ENCODE data around the gene BCAM. TPM values are rescaled to one million over a fixed set of nuclear protein-coding genes. Genes with fewer than 3 reads are reported as not detected.
A peak's percentile ranks its signal among the peaks of the same experiment; 100 is the strongest.

BCAM gene
- total and polyA plus RNA-seq, 10 donors: 4.9 to 64.8 (median 55.3) TPM

GRCh38 chr19:44869733-44870470 is 61.0 kb downstream of the BCAM start:
- no peak for DNase-seq
- H3K4me3 ChIP-seq: peak overlapping the region in 1 of 8 donors; percentile 24
- no peaks in the 10 kb centered on the region for H3K9me3 ChIP-seq
- intact Hi-C loops (cut with DNase I; ENCODE audit: low total_unique reads): no loop called here
- WGBS, 5 donors: 29 to 57% (median 41%) methylated on average over 13 of the region's 13 CpGs
- peaks cover 6 to 73% (median 34%) of the 10 kb centered on the region in 6 donors for H3K4me1 ChIP-seq
- H3K36me3 ChIP-seq: peaks cover 0 to 73% (median 32%) of the 10 kb centered on the region in 6 donors
- peak overlapping the region in 7 of 8 donors; percentile 14 to 91 (median 78) for H3K27ac ChIP-seq
- no peak for TF ChIP-seq POLR2A (IDR thresholded peaks at IDR 0.05)
- TF ChIP-seq POLR2AphosphoS5 (IDR thresholded peaks at IDR 0.05): peak; percentile 31 to 59 (median 37)
- H3K27me3 ChIP-seq (replicated peaks in 1 of 7): no peaks in the 10 kb centered on the region

Small RNA genes lying within 50 kb of the gene (small RNA-seq; reads per million reads assigned to genes)
- 0 reads per million in 4 donors for gene RF00156

Other genes with a start within 250 kb of the BCAM start
- gene IGSF23, start 195.5 kb upstream of the BCAM start, total RNA-seq: not detected
- not detected for gene IGSF23, start 195.5 kb upstream of the BCAM start, polyA plus RNA-seq
- 10 to 100 TPM; 10.2 to 18.4 (median 15.9) TPM for gene PVR, start 165.2 kb upstream of the BCAM start, total RNA-seq
- 1 to 10 TPM; 2.0 to 6.1 (median 3.5) TPM for gene PVR, start 165.2 kb upstream of the BCAM start, polyA plus RNA-seq
- 1 to 10 TPM; 2.3 to 6.8 (median 4.3) TPM for gene CEACAM19, start 137.6 kb upstream of the BCAM start, total RNA-seq
- gene CEACAM19, start 137.6 kb upstream of the BCAM start, polyA plus RNA-seq: 1 to 10 TPM; 1.0 to 3.9 (median 3.5) TPM
- not detected for gene CEACAM16, start 110.0 kb upstream of the BCAM start, total RNA-seq
- gene CEACAM16, start 110.0 kb upstream of the BCAM start, polyA plus RNA-seq: not detected
- 100 to 1,000 TPM in 4 of 7 donors, 10 to 100 TPM in 3; 64.3 to 229 (median 145) TPM for gene BCL3, start 60.4 kb upstream of the BCAM start, total RNA-seq
- gene BCL3, start 60.4 kb upstream of the BCAM start, polyA plus RNA-seq: 10 to 100 TPM; 26.5 to 56.7 (median 37.7) TPM
- not detected for gene CBLC, start 31.2 kb upstream of the BCAM start, total RNA-seq
- not detected for gene CBLC, start 31.2 kb upstream of the BCAM start, polyA plus RNA-seq
- gene NECTIN2, start 37.2 kb downstream of the BCAM start, total RNA-seq: 100 to 1,000 TPM in 4 of 7 donors, 10 to 100 TPM in 3; 94.1 to 136 (median 101) TPM
- gene NECTIN2, start 37.2 kb downstream of the BCAM start, polyA plus RNA-seq: 10 to 100 TPM; 14.3 to 57.1 (median 41.6) TPM
- gene TOMM40, start 82.2 kb downstream of the BCAM start, total RNA-seq: 10 to 100 TPM; 25.8 to 49.0 (median 33.0) TPM
- gene TOMM40, start 82.2 kb downstream of the BCAM start, polyA plus RNA-seq: 10 to 100 TPM; 19.3 to 33.9 (median 30.4) TPM
- gene APOE, start 96.7 kb downstream of the BCAM start, total RNA-seq: 1,000 to 10,000 TPM in 1 of 7 donors, 100 to 1,000 TPM in 6; 321 to 2,099 (median 745) TPM
- gene APOE, start 96.7 kb downstream of the BCAM start, polyA plus RNA-seq: 1,000 to 10,000 TPM in 1 of 3 donors, 100 to 1,000 TPM in 2; 198 to 1,046 (median 619) TPM
- gene APOC1, start 105.5 kb downstream of the BCAM start, total RNA-seq: 100 to 1,000 TPM in 6 of 7 donors, 10 to 100 TPM in 1; 90.0 to 355 (median 195) TPM
- gene APOC1, start 105.5 kb downstream of the BCAM start, polyA plus RNA-seq: 100 to 1,000 TPM in 2 of 3 donors, 10 to 100 TPM in 1; 99.4 to 465 (median 348) TPM
- not detected for gene APOC4, start 133.1 kb downstream of the BCAM start, total RNA-seq
- under 1 TPM; 0.24 to 0.42 (median 0.32) TPM for gene APOC4, start 133.1 kb downstream of the BCAM start, polyA plus RNA-seq
- 1 to 10 TPM in 6 of 7 donors, not detected in 1; 1.8 to 5.0 (median 2.6) TPM for gene APOC2, start 136.9 kb downstream of the BCAM start, total RNA-seq
- 10 to 100 TPM in 1 of 3 donors, 1 to 10 TPM in 2; 1.2 to 34.0 (median 6.2) TPM for gene APOC2, start 136.9 kb downstream of the BCAM start, polyA plus RNA-seq
- 10 to 100 TPM; 66.5 to 97.6 (median 91.0) TPM for gene CLPTM1, start 146.3 kb downstream of the BCAM start, total RNA-seq
- 10 to 100 TPM; 44.9 to 62.8 (median 47.8) TPM for gene CLPTM1, start 146.3 kb downstream of the BCAM start, polyA plus RNA-seq
- 10 to 100 TPM; 16.6 to 67.4 (median 29.0) TPM for gene RELB, start 192.4 kb downstream of the BCAM start, total RNA-seq
- gene RELB, start 192.4 kb downstream of the BCAM start, polyA plus RNA-seq: 10 to 100 TPM; 23.8 to 48.7 (median 45.3) TPM
- gene CLASRP, start 229.9 kb downstream of the BCAM start, total RNA-seq: 100 to 1,000 TPM in 6 of 7 donors, 10 to 100 TPM in 1; 97.6 to 153 (median 143) TPM
- gene CLASRP, start 229.9 kb downstream of the BCAM start, polyA plus RNA-seq: 100 to 1,000 TPM in 2 of 3 donors, 10 to 100 TPM in 1; 61.3 to 215 (median 191) TPM